HepG2 (cell line): ENCODE data around the gene SNX2. TPM values are rescaled to one million over a fixed set of nuclear protein-coding genes. Genes with fewer than 3 reads are reported as not detected.
A peak's percentile ranks its signal among the peaks of the same experiment; 100 is the strongest.

Experiments used
- HMG20A ChIP-seq: IDR thresholded peaks from 2 replicates; pipeline ENCODE4 v1.6.1; 2016; ENCODE audit warnings: borderline replicate concordance
- polyA plus RNA-seq, 8 experiments: library from polyadenylated mRNA; depleted of rRNA in 3 of 8; stranded (reverse) in 7 of 8; unstranded in 1 of 8; fragments of >200 nt; fragmentation: Illumina TruSeq in 4 of 8; extraction: Trizol in 4 of 8; gene quantifications; 2 replicates each; pipeline versions ENCODE4 v1.2.1 to v1.2.3, GENCODE V29; 2011 to 2016; ENCODE audit warnings: low read depth in 4 of 8, missing spikeins in 1 of 8, mixed read lengths in 1 of 8; ENCODE audit not compliant: insufficient read depth in 1 of 8
- total RNA-seq, 5 experiments: library from RNA; depleted of rRNA; stranded (reverse); fragments of >200 nt; fragmentation: Illumina TruSeq; extraction: Trizol; gene quantifications; 2 replicates each; pipeline ENCODE4 v1.2.3, GENCODE V29; 2016; ENCODE audit warnings: low read depth in 1 of 5
- TF ChIP-seq, protein P1 (sequence below), 2 experiments: fragments of 450-650 bp in 1 of 2; sonication (generic) in 1 of 2; formaldehyde crosslinking in 1 of 2; IDR thresholded peaks; 2 replicates each; pipeline versions ENCODE4 v1.6.1 to v1.8.0; 2016 to 2022; ENCODE audit warnings: antibody characterized with exemption in 1 of 2, mild to moderate bottlenecking in 1 of 2, missing genetic modification reagents in 1 of 2

The SNX2 gene
- total and polyA plus RNA-seq, 2 of the 13 experiments (the other 11 are each of a cell fraction or from before 2014, with no cell fraction given) = 26.4 to 78.8 TPM

DNA sequence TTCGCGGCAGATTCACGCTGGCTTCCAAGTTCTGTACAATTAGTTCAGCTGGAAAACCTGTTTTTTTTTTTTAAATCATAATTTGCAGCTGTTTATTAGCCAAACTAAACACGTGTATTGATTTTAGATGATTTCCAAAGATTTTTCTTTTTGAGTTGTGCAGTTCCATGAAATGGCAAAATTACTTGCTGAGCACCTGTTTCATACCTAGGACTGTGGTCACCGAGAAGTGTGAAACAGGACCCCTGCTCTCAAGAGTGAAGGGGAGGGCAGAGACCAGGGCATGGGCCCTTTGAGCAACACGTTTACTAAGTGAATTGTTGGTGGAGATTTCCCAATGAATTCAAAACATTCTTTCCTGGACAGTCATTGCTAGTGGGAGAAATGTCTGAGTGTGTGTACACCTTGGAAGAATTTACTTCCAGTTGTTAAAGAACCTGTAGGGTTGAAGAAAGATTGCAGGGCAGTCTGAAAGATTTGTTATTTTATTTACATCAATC is 71.2 kb downstream of the SNX2 start (continued):
- TF ChIP-seq, protein P1, sequence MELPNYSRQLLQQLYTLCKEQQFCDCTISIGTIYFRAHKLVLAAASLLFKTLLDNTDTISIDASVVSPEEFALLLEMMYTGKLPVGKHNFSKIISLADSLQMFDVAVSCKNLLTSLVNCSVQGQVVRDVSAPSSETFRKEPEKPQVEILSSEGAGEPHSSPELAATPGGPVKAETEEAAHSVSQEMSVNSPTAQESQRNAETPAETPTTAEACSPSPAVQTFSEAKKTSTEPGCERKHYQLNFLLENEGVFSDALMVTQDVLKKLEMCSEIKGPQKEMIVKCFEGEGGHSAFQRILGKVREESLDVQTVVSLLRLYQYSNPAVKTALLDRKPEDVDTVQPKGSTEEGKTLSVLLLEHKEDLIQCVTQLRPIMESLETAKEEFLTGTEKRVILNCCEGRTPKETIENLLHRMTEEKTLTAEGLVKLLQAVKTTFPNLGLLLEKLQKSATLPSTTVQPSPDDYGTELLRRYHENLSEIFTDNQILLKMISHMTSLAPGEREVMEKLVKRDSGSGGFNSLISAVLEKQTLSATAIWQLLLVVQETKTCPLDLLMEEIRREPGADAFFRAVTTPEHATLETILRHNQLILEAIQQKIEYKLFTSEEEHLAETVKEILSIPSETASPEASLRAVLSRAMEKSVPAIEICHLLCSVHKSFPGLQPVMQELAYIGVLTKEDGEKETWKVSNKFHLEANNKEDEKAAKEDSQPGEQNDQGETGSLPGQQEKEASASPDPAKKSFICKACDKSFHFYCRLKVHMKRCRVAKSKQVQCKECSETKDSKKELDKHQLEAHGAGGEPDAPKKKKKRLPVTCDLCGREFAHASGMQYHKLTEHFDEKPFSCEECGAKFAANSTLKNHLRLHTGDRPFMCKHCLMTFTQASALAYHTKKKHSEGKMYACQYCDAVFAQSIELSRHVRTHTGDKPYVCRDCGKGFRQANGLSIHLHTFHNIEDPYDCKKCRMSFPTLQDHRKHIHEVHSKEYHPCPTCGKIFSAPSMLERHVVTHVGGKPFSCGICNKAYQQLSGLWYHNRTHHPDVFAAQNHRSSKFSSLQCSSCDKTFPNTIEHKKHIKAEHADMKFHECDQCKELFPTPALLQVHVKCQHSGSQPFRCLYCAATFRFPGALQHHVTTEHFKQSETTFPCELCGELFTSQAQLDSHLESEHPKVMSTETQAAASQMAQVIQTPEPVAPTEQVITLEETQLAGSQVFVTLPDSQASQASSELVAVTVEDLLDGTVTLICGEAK (IDR thresholded peaks at IDR 0.05) = no peak
- TF ChIP-seq, protein P1 (CRISPR knock-in tag; IDR thresholded peaks at IDR 0.05) = no peak
- TF ChIP-seq HMG20A (CRISPR knock-in tag) = peak; percentile 36; the same call in 1 of the 2 replicates
